SK-N-SH treated with all-trans-retinoic acid at 6 μM for 48 hours (cell line): ENCODE measurements around the gene AOC3.

ENCODE experiments used
- ATAC-seq: fragments of 200-7000 bp; cut with Tn5 transposase; 3 replicates; pipeline ENCODE4 v1.9.1; 2020; ENCODE audit warnings: mild to moderate bottlenecking, moderate library complexity
- ARNTL ChIP-seq: fragments of 450-650 bp; formaldehyde crosslinking; IDR thresholded peaks from 2 replicates; pipeline ENCODE4 v1.5.0; 2020; ENCODE audit warnings: low read depth, mild to moderate bottlenecking, moderate library complexity, borderline replicate concordance
- BACH2 ChIP-seq: fragments of 250-450 bp; sonication (Bioruptor Pico); IDR thresholded peaks from 2 replicates; pipeline ENCODE4 v1.9.0; 2021; ENCODE audit warnings: mild to moderate bottlenecking, borderline replicate concordance
- CREB5 ChIP-seq: fragments of 250-450 bp; sonication (Bioruptor Pico); IDR thresholded peaks from 2 replicates; pipeline ENCODE4 v1.5.1; 2020; ENCODE audit warnings: low read depth, mild to moderate bottlenecking, moderate library complexity
- CSDC2 ChIP-seq: fragments of 250-450 bp; sonication (Bioruptor Pico); IDR thresholded peaks from 2 replicates; pipeline ENCODE4 v1.5.0; 2020; ENCODE audit warnings: mild to moderate bottlenecking, moderate library complexity
- CSRNP3 ChIP-seq: fragments of 250-450 bp; sonication (Bioruptor Pico); IDR thresholded peaks from 2 replicates; pipeline ENCODE4 v1.5.1; 2021; ENCODE audit warnings: mild to moderate bottlenecking, moderate library complexity
- ESRRG ChIP-seq: fragments of 250-450 bp; sonication (Bioruptor Pico); IDR thresholded peaks from 2 replicates; pipeline ENCODE4 v1.6.1; 2021; ENCODE audit warnings: mild to moderate bottlenecking
- GLIS3 ChIP-seq: fragments of 250-450 bp; sonication (Bioruptor Pico); IDR thresholded peaks from 2 replicates; pipeline ENCODE4 v1.5.0; 2020; ENCODE audit warnings: mild to moderate bottlenecking, moderate library complexity
- ISL1 ChIP-seq: fragments of 250-450 bp; sonication (Bioruptor Pico); IDR thresholded peaks from 2 replicates; pipeline ENCODE4 v2.1.2; 2022; ENCODE audit warnings: mild to moderate bottlenecking, moderate library complexity
- OSR1 ChIP-seq: fragments of 250-450 bp; sonication (Bioruptor Pico); IDR thresholded peaks from 2 replicates; pipeline ENCODE4 v1.8.0; 2022; ENCODE audit warnings: moderate library complexity, mild to moderate bottlenecking, inconsistent platforms
- PATZ1 ChIP-seq: fragments of 250-450 bp; sonication (Bioruptor Pico); IDR thresholded peaks from 2 replicates; pipeline ENCODE4 v1.8.0; 2020; ENCODE audit warnings: mild to moderate bottlenecking, moderate library complexity, borderline replicate concordance
- POU6F1 ChIP-seq: fragments of 250-450 bp; sonication (Bioruptor Pico); IDR thresholded peaks from 2 replicates; pipeline ENCODE4 v1.8.0; 2021; ENCODE audit warnings: low read depth, mild to moderate bottlenecking, moderate library complexity, borderline replicate concordance
- PPARA ChIP-seq: fragments of 250-450 bp; sonication (Bioruptor Pico); IDR thresholded peaks from 2 replicates; pipeline ENCODE4 v1.5.0; 2020; ENCODE audit warnings: mild to moderate bottlenecking, borderline replicate concordance
- SNAI2 ChIP-seq: fragments of 250-450 bp; sonication (Bioruptor Pico); IDR thresholded peaks from 2 replicates; pipeline ENCODE4 v1.5.0; 2020; ENCODE audit warnings: mild to moderate bottlenecking, moderate library complexity
- TCF4 ChIP-seq: fragments of 250-450 bp; sonication (Bioruptor Pico); IDR thresholded peaks from 2 replicates; pipeline ENCODE4 v1.8.0; 2021; ENCODE audit warnings: mild to moderate bottlenecking, moderate library complexity, borderline replicate concordance
- TOX ChIP-seq: fragments of 250-450 bp; sonication (Bioruptor Pico); IDR thresholded peaks from 2 replicates; pipeline ENCODE4 v1.8.0; 2021; ENCODE audit warnings: mild to moderate bottlenecking, moderate library complexity, borderline replicate concordance
- TSHZ2 ChIP-seq: fragments of 250-450 bp; sonication (Bioruptor Pico); IDR thresholded peaks from 2 replicates; pipeline ENCODE4 v1.5.0; 2020; ENCODE audit warnings: mild to moderate bottlenecking, moderate library complexity
- ZC3H10 ChIP-seq: fragments of 250-450 bp; sonication (Bioruptor Pico); IDR thresholded peaks from 2 replicates; pipeline ENCODE4 v1.5.1; 2021; ENCODE audit warnings: mild to moderate bottlenecking, moderate library complexity
- ZFP3 ChIP-seq: fragments of 250-450 bp; sonication (Bioruptor Pico); IDR thresholded peaks from 2 replicates; pipeline ENCODE4 v1.5.0; 2020; ENCODE audit warnings: mild to moderate bottlenecking, moderate library complexity
- ZFP30 ChIP-seq: fragments of 450-650 bp; formaldehyde crosslinking; IDR thresholded peaks from 2 replicates; pipeline ENCODE4 v1.5.0; 2022; ENCODE audit warnings: mild to moderate bottlenecking, moderate library complexity
- ZNF565 ChIP-seq: fragments of 450-650 bp; formaldehyde crosslinking; conservative IDR thresholded peaks from 2 replicates; pipeline ENCODE4 v1.5.0; 2020; ENCODE audit warnings: low read depth, mild to moderate bottlenecking, moderate library complexity
- ZNF70 ChIP-seq: fragments of 450-650 bp; formaldehyde crosslinking; IDR thresholded peaks from 2 replicates; pipeline ENCODE4 v1.5.0; 2020; ENCODE audit warnings: mild to moderate bottlenecking, moderate library complexity

The AOC3 gene

GRCh38 chr17:42893359-42893758 lies 42.4 kb downstream of the AOC3 start:
- ATAC-seq, result peak; percentile 42; the same call in 2 of the 3 replicates
- no peak for TF ChIP-seq ZNF70 (CRISPR knock-in tag)
- no peak for TF ChIP-seq CSRNP3 (CRISPR knock-in tag)
- no peak for TF ChIP-seq TOX (CRISPR knock-in tag)
- TF ChIP-seq ZNF565 (CRISPR knock-in tag), result no peak
- no peak for TF ChIP-seq BACH2

- TF ChIP-seq ISL1 (CRISPR knock-in tag) (no peak), ZNF70 (CRISPR knock-in tag) (no peak), ARNTL (CRISPR knock-in tag) (no peak), PATZ1 (no peak), ZFP3 (no peak), TOX (CRISPR knock-in tag) (no peak), ESRRG (CRISPR knock-in tag) (no peak), BACH2 (no peak), SNAI2 (CRISPR knock-in tag) (no peak), ZFP30 (CRISPR knock-in tag) (no peak), ZC3H10 (no peak), PPARA (CRISPR knock-in tag) (no peak), POU6F1 (CRISPR knock-in tag) (no peak), TCF4 (CRISPR knock-in tag) (no peak), ZNF565 (CRISPR knock-in tag) (no peak), GLIS3 (CRISPR knock-in tag) (no peak), CSDC2 (CRISPR knock-in tag) (no peak), OSR1 (CRISPR knock-in tag) (no peak), TSHZ2 (CRISPR knock-in tag) (no peak), CREB5 (CRISPR knock-in tag) (no peak)
These were observed 43.5 kb downstream of the AOC3 start for GRCh38 chr17:42894283-42895184.

GRCh38 chr17:42895185-42895555 lies 44.2 kb downstream of the AOC3 start:
- ATAC-seq, result peak; percentile 80
- TF ChIP-seq BACH2, result no peak
- TF ChIP-seq ZNF70 (CRISPR knock-in tag), result no peak
- TF ChIP-seq POU6F1 (CRISPR knock-in tag), result no peak
- TF ChIP-seq CSRNP3 (CRISPR knock-in tag), result no peak
- no peak for TF ChIP-seq ARNTL (CRISPR knock-in tag)
- no peak for TF ChIP-seq SNAI2 (CRISPR knock-in tag)
- no peak for TF ChIP-seq TCF4 (CRISPR knock-in tag)
- TF ChIP-seq TOX (CRISPR knock-in tag), result no peak
- TF ChIP-seq PPARA (CRISPR knock-in tag), result no peak

More at GRCh38 chr17:42894283-42895184, 43.5 kb downstream of the AOC3 start:
- no peak; the same call in 2 of the 3 replicates for ATAC-seq
